H9 (cell line): ENCODE data around the gene HS3ST4. TPM values are rescaled to one million over a fixed set of nuclear protein-coding genes. Genes with fewer than 3 reads are reported as not detected.

Experiments used
- DNase-seq: peaks from one replicate; pipeline ENCODE4 v3.0.0-alpha.2; 2017
- H2AFZ ChIP-seq: one replicate; pipeline ENCODE4 v1.6.1; 2013; ENCODE audit warnings: mild to moderate bottlenecking, low read length, control low read depth, moderate library complexity
- H2AK5ac ChIP-seq: 2 replicates; pipeline ENCODE4 v1.6.1; 2013; ENCODE audit warnings: low read length, control low read depth, mixed read lengths; ENCODE audit not compliant: insufficient read length
- H2BK120ac ChIP-seq: one replicate; pipeline ENCODE4 v1.6.1; 2013; ENCODE audit warnings: low read depth, mild to moderate bottlenecking, low read length, control low read depth, inconsistent platforms; ENCODE audit not compliant: poor library complexity, severe bottlenecking
- H2BK12ac ChIP-seq: 2 replicates; pipeline ENCODE4 v1.6.1; 2013; ENCODE audit warnings: low read length, control low read depth, mixed read lengths, low read depth; ENCODE audit not compliant: insufficient read length
- H2BK15ac ChIP-seq: 2 replicates; pipeline ENCODE4 v1.6.1; 2013; ENCODE audit warnings: low read depth, low read length, control low read depth
- H2BK20ac ChIP-seq: one replicate; pipeline ENCODE4 v1.6.1; 2013; ENCODE audit warnings: low read depth, mild to moderate bottlenecking, low read length, control low read depth, inconsistent platforms; ENCODE audit not compliant: poor library complexity, severe bottlenecking
- H2BK5ac ChIP-seq: 2 replicates; pipeline ENCODE4 v1.6.1; 2013; ENCODE audit warnings: low read length, control low read depth, mixed read lengths; ENCODE audit not compliant: insufficient read length
- H3K14ac ChIP-seq: 2 replicates; pipeline ENCODE4 v1.6.1; 2013; ENCODE audit warnings: low read length, control low read depth; ENCODE audit not compliant: insufficient read depth
- H3K18ac ChIP-seq: 2 replicates; pipeline ENCODE4 v1.6.1; 2013; ENCODE audit warnings: low read depth, mild to moderate bottlenecking, mixed read lengths, low read length, control low read depth; ENCODE audit not compliant: insufficient read length
- H3K23ac ChIP-seq: 2 replicates; pipeline ENCODE4 v1.6.1; 2013; ENCODE audit warnings: low read length, control low read depth, mixed read lengths, low read depth; ENCODE audit not compliant: insufficient read length
- H3K23me2 ChIP-seq: 2 replicates; pipeline ENCODE4 v1.6.1; 2013; ENCODE audit warnings: low read depth, mild to moderate bottlenecking, mixed read lengths, low read length, control low read depth; ENCODE audit not compliant: insufficient read length, poor library complexity, severe bottlenecking
- H3K27ac ChIP-seq: 2 replicates; pipeline ENCODE4 v1.5.1; 2013; ENCODE audit warnings: low read length, control low read depth, mixed read lengths, low read depth; ENCODE audit not compliant: insufficient read length
- H3K27me3 ChIP-seq: 2 replicates; pipeline ENCODE4 v1.6.1; 2013; ENCODE audit warnings: low read length, control low read depth, inconsistent platforms; ENCODE audit not compliant: insufficient read depth
- H3K4ac ChIP-seq: 2 replicates; pipeline ENCODE4 v1.6.1; 2013; ENCODE audit warnings: low read depth, mild to moderate bottlenecking, control low read depth, inconsistent platforms, low read length, moderate library complexity
- H3K4me1 ChIP-seq: 2 replicates; pipeline ENCODE4 v1.6.1; 2013; ENCODE audit warnings: low read length, control low read depth, inconsistent platforms; ENCODE audit not compliant: insufficient read depth
- H3K4me2 ChIP-seq: 2 replicates; pipeline ENCODE4 v1.6.1; 2013; ENCODE audit warnings: low read length, control low read depth, mixed read lengths; ENCODE audit not compliant: insufficient read length, insufficient read depth
- H3K56ac ChIP-seq: 2 replicates; pipeline ENCODE4 v1.6.1; 2013; ENCODE audit warnings: low read depth, mild to moderate bottlenecking, mixed read lengths, low read length, control low read depth; ENCODE audit not compliant: insufficient read length
- H3K79me1 ChIP-seq: 2 replicates; pipeline ENCODE4 v1.6.1; 2013; ENCODE audit warnings: low read depth, mild to moderate bottlenecking, moderate library complexity, low read length, control low read depth, inconsistent platforms; ENCODE audit not compliant: insufficient read depth, poor library complexity, severe bottlenecking
- H3K79me2 ChIP-seq: 2 replicates; pipeline ENCODE4 v1.6.1; 2013; ENCODE audit warnings: low read length, control low read depth, inconsistent platforms; ENCODE audit not compliant: insufficient read depth
- H3K9ac ChIP-seq: 2 replicates; pipeline ENCODE4 v1.6.1; 2013; ENCODE audit warnings: low read length, control low read depth, mixed read lengths; ENCODE audit not compliant: insufficient read length; ENCODE audit errors: extremely low read depth
- H3K9me3 ChIP-seq: one replicate; pipeline ENCODE4 v1.6.1; 2013; ENCODE audit warnings: low read depth, low read length, inconsistent platforms; ENCODE audit not compliant: control insufficient read depth
- H3T11ph ChIP-seq: one replicate; pipeline ENCODE4 v1.6.1; 2013; ENCODE audit warnings: mild to moderate bottlenecking, low read length, control low read depth, inconsistent platforms
- H4K20me1 ChIP-seq: one replicate; pipeline ENCODE4 v1.6.1; 2013; ENCODE audit not compliant: control insufficient read depth, insufficient read length, insufficient read depth
- H4K5ac ChIP-seq: 2 replicates; pipeline ENCODE4 v1.6.1; 2013; ENCODE audit warnings: low read depth, mild to moderate bottlenecking, mixed read lengths, low read length, control low read depth; ENCODE audit not compliant: insufficient read length
- H4K8ac ChIP-seq: replicated peaks from 2 replicates; pipeline ENCODE4 v1.6.1; 2013; ENCODE audit warnings: low read length, control low read depth, mixed read lengths, low read depth; ENCODE audit not compliant: insufficient read length
- H4K91ac ChIP-seq: 2 replicates; pipeline ENCODE4 v1.6.1; 2013; ENCODE audit warnings: low read depth, mild to moderate bottlenecking, moderate library complexity, mixed read lengths, low read length, control low read depth; ENCODE audit not compliant: insufficient read length
- H3K27ac Mint-ChIP-seq, 3 experiments: 2 replicates in 2 of 3; 3 replicates in 1 of 3; pipeline ENCODE4 v1.8.0; 2020 to 2021; ENCODE audit warnings: mixed read lengths in 3 of 3, mild to moderate bottlenecking in 1 of 3, moderate library complexity in 1 of 3
- H3K27me3 Mint-ChIP-seq: 2 replicates; pipeline ENCODE4 v1.8.0; 2021; ENCODE audit warnings: low read depth, mild to moderate bottlenecking, moderate library complexity, mixed read lengths
- H3K36me3 Mint-ChIP-seq, 3 experiments: 2 replicates in 2 of 3; 3 replicates in 1 of 3; pipeline ENCODE4 v1.8.0; 2020 to 2021; ENCODE audit warnings: low read depth in 3 of 3, mixed read lengths in 3 of 3; ENCODE audit not compliant: insufficient read depth in 1 of 3
- H3K4me1 Mint-ChIP-seq, 2 experiments: 2 replicates each; pipeline ENCODE4 v1.8.0; 2020; ENCODE audit warnings: mixed read lengths in 2 of 2
- H3K4me3 Mint-ChIP-seq, 2 experiments: 2 replicates in 1 of 2; 3 replicates in 1 of 2; pipeline ENCODE4 v1.8.0; 2020 to 2021; ENCODE audit warnings: mild to moderate bottlenecking in 2 of 2, mixed read lengths in 2 of 2, moderate library complexity in 1 of 2
- H3K9me3 Mint-ChIP-seq, 2 experiments: 2 replicates in 1 of 2; 3 replicates in 1 of 2; pipeline ENCODE4 v1.8.0; 2020; ENCODE audit warnings: mild to moderate bottlenecking in 2 of 2, mixed read lengths in 2 of 2, moderate library complexity in 1 of 2
- CTCF ChIP-seq: fragments of 200-600 bp; sonication (generic); conservative IDR thresholded peaks from 3 replicates; pipeline ENCODE4 v1.8.0; 2021; ENCODE audit warnings: antibody characterized with exemption, mild to moderate bottlenecking
- WGBS: extraction: QIAGEN DNeasy Blood & Tissue Kit; methylation state at CpG from one replicate; pipeline ENCODE4 v1.1.7; 2013; ENCODE audit warnings: missing lambda C conversion rate, low lambda C conversion rate, mixed read lengths; ENCODE audit not compliant: insufficient read length; ENCODE audit errors: extremely low coverage; 5-methylcytosine and 5-hydroxymethylcytosine counted together
- total RNA-seq: library from RNA; stranded (reverse); gene quantifications from 2 replicates; pipeline ENCODE4 v1.2.1, GENCODE V29; 2021

The HS3ST4 gene
- total RNA-seq, 1 experiment from 2014 or later = 1.7 TPM

- no peak overlapping the region for H3K27ac ChIP-seq
- H4K5ac ChIP-seq = no peak overlapping the region
- 100% methylated on average over 2 of the region's 3 CpGs for WGBS
- H3K9ac ChIP-seq = no peak overlapping the region
- TF ChIP-seq CTCF = no peak
- H3K56ac ChIP-seq = no peak overlapping the region
- no peaks in the 10 kb centered on the region for H3K36me3 Mint-ChIP-seq
- no peak overlapping the region for H3K4me2 ChIP-seq
- no peak overlapping the region for H3K23ac ChIP-seq
- no peak overlapping the region for H3K18ac ChIP-seq
- no peaks in the 10 kb centered on the region for H3K23me2 ChIP-seq
- H2AFZ ChIP-seq = no peak overlapping the region
- no peak overlapping the region for H2BK12ac ChIP-seq
- no peak overlapping the region for H3K4me3 Mint-ChIP-seq
- no peaks in the 10 kb centered on the region for H3K9me3 ChIP-seq
- no peak overlapping the region for H2BK20ac ChIP-seq
- no peak overlapping the region for H2AK5ac ChIP-seq
- no peaks in the 10 kb centered on the region for H3K79me1 ChIP-seq
- H3K4me1 ChIP-seq = no peaks in the 10 kb centered on the region
- no peaks in the 10 kb centered on the region for H3K79me2 ChIP-seq
- no peaks in the 10 kb centered on the region for H4K20me1 ChIP-seq
- no peak overlapping the region for H3T11ph ChIP-seq
- no peaks in the 10 kb centered on the region for H3K9me3 Mint-ChIP-seq
- no peak overlapping the region for H3K14ac ChIP-seq
- H2BK15ac ChIP-seq = no peak overlapping the region
- DNase-seq = no peak
- 0 out of 4 replicates have a peak, but pooled peaks cover 4 to 5% of the 10 kb centered on the region in 2 experiments for H3K4me1 Mint-ChIP-seq
- H2BK120ac ChIP-seq = no peak overlapping the region
- no peak overlapping the region for H4K8ac ChIP-seq
- no peak overlapping the region for H3K4ac ChIP-seq
- no peak overlapping the region for H4K91ac ChIP-seq
- no peak overlapping the region for H3K27ac Mint-ChIP-seq
- no peaks in the 10 kb centered on the region; the same call in 1 of the 2 replicates for H3K27me3 ChIP-seq
- H3K27me3 Mint-ChIP-seq = no peaks in the 10 kb centered on the region; the same call in none of the 2 replicates
- H2BK5ac ChIP-seq = no peak overlapping the region
Observed at GRCh38 chr16:25730396-25730795, 38.6 kb downstream of the HS3ST4 start.
